ENCODE results near the gene BTD. TPM values are rescaled to one million over a fixed set of nuclear protein-coding genes. Genes with fewer than 3 reads are reported as not detected.

Gene BTD, protein sequence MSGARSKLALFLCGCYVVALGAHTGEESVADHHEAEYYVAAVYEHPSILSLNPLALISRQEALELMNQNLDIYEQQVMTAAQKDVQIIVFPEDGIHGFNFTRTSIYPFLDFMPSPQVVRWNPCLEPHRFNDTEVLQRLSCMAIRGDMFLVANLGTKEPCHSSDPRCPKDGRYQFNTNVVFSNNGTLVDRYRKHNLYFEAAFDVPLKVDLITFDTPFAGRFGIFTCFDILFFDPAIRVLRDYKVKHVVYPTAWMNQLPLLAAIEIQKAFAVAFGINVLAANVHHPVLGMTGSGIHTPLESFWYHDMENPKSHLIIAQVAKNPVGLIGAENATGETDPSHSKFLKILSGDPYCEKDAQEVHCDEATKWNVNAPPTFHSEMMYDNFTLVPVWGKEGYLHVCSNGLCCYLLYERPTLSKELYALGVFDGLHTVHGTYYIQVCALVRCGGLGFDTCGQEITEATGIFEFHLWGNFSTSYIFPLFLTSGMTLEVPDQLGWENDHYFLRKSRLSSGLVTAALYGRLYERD
- total RNA-seq (2014; rRNA removed; shearing (Covaris generic)) = 24.2 and 34.6 TPM in 2 replicates

GRCh38 chr3:15601399-15602145, at the start of gene BTD, which contains the start of gene HACL1:
Gene BTD (plus strand): TSS chr3:15601745. CDS start chr3:15635440, 33,695 bp downstream.
Gene HACL1 (minus strand): TSS chr3:15601569. CDS start chr3:15601463, 106 bp downstream.
- DNase-seq (ENCODE audit: low read depth) = peak; percentile 98

DNA sequence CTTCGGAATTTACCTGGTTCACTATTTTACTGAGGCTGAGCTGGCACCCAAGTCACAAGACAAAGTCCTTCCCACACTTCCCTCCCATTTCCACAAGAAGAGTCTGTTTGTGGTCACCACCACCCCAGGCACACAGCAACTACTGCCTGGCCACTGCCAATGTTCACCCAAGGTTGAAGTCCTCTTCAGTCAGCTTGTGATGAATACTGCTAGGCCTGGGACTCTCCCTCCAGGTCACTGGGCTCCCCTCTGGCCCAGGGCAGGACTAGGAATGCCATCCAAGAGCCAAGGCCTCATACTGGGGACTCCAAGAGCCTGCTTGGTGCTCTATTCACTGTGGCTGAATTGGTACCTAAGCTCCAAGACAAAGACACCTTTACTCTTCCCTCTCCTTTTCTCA, 49.6 kb upstream of the BTD start:
- DNase-seq (ENCODE audit: low read depth) = no peak

DNA sequence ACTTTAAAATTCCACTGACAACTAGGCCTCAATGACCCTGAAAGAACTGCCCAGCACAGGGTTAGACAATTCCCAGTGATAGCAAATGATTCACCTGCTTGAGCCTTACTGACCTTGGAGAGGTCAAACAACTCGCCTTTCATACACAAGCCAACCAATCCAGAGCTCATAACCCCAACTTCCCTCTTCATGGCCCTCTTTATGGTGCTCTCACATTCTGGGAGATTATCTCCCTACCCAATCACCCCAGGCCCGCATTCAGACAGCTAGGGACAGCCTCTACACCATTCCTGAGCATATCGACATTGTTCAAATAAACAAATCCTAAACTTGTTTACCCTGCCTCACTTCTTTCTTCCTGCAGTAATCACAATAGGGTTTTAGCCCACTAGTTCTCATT, 47.8 kb upstream of the BTD start:
- DNase-seq (ENCODE audit: low read depth) = no peak

DNA sequence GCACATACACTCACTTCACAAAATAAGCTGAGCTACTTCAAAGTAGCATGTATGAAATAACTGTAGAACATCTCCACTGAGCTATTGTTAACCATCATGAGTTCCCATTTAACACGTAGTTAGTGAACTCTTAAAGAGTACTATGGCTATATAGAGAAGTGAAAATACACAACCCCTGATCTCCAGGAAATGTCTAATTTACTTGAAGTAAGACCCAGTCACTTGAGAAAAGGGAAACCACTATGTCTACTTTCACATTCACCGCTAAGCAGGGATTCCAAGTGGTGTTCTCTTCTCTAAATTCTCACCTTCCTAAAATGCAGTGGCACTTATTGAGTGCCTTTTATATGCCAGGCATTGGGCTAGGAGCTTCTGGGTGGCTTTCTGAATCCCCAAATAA, 45.0 kb upstream of the BTD start:
- DNase-seq (ENCODE audit: low read depth) = no peak

DNA sequence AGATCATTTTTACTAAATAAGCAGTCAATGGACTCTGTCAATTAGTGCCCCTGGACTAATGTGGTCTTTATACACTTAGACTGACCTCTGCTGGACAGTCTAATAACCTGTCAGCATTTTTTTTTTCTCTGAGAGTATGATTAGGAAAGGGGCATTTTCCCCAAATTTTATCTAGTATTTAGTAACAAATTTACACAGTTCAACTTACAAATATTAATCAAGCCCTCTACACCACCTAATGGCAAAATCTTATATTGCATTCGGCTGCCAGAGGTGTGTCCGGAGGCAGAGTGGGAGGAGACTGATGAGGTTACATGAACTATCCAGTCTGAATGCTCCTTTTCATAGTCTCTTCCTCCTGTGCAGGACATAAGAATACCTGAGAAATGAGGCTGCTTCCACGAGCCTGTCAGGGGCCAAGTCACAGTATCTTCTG, 44.0 kb upstream of the BTD start:
- DNase-seq (ENCODE audit: low read depth) = peak; percentile 71

DNA sequence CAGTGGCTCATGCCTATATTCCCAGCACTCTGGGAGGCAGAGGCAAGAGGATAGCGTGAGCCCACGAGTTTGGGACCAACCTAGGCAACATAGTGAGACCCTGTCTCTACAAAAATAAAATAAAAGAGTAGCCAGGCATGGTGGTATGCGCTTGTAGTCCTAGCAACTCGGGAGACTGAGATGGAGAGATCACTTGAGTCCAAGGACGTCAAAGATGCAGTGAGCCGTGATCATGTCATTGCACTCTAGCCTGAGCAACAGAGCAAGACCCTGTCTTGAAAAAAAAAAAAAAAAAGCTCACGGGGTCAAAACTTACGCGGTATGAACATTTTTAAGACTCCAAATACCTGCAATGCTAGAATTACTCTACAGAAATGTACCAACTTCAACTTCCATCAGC, 43.0 kb upstream of the BTD start:
- DNase-seq (ENCODE audit: low read depth) = no peak

DNA sequence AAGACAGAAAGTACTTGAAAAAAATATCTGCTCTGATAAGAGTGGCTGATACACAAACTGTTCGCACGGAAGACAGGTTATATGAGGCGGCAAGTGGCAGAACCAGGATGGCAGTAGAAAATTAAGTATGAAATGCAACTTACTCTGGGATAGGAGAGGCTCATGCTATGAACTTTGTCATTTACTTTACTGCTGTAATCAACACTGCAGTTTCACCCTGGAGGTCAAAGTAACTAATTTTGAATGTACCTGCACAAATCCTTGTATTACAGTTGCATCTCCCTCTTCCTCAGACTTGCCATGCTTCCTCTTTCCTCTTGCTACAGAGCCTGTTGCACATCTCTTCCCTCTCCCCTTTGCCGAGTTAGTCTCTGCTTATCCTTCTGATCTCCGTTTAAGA, 39.0 kb upstream of the BTD start:
- DNase-seq (ENCODE audit: low read depth) = no peak

GRCh38 chr3:15563190-15563589, 38.4 kb upstream of the BTD start:
- no peak for DNase-seq (ENCODE audit: low read depth)

GRCh38 chr3:15572138-15572537, 29.4 kb upstream of the BTD start:
- no peak for DNase-seq (ENCODE audit: low read depth)

GRCh38 chr3:15575446-15575845, 26.1 kb upstream of the BTD start:
- DNase-seq (ENCODE audit: low read depth) = no peak

GRCh38 chr3:15576475-15576874, 25.1 kb upstream of the BTD start:
- DNase-seq (ENCODE audit: low read depth) = no peak

DNA sequence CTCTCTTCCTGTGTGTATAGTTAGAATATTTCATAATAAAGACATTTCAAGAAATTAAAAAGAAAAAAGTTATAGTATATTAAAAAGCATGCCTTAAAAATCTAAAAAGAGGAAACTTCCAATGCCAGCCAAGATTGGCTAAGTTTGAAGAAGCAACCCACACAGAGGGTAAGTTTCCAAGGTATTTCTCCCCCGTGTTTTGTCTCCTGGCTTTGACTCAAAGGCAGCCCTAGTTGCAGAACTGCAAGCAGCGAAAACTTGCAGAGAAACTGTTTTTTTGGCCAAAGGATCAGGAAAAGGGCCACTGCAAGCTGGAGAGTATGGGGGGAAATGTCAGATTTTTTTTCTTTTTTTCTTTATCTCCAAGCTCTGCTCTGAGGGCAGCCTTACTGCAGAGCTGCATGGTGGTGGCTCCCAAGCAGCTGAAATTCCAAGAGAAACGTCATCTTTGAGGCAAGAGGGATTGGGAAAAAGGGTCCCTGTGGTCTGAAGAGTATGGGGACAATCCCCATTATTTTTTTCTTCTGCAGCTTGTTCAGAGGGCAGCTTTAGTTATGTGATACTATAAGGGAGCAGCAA, 23.2 kb upstream of the BTD start:
- DNase-seq (ENCODE audit: low read depth) = no peak

DNA sequence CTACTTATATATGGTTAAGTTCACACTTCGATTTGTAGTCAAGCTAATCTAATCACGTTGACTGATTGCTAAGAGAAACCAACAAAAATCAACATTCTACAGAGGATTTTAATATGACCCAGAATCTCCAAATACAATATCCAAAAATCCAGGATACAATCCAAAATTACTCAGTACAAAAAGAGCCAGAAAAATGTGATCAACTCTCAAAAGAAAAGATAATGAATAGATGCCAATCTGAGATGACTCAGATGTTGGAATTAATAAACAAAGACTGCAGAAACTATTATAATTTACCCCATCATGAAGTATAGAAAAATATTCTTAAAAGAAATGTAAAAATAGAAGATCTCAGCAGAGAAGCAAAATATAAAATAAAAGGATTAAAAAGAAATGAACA, 22.5 kb upstream of the BTD start:
- peak; percentile 3 for DNase-seq (ENCODE audit: low read depth)

DNA sequence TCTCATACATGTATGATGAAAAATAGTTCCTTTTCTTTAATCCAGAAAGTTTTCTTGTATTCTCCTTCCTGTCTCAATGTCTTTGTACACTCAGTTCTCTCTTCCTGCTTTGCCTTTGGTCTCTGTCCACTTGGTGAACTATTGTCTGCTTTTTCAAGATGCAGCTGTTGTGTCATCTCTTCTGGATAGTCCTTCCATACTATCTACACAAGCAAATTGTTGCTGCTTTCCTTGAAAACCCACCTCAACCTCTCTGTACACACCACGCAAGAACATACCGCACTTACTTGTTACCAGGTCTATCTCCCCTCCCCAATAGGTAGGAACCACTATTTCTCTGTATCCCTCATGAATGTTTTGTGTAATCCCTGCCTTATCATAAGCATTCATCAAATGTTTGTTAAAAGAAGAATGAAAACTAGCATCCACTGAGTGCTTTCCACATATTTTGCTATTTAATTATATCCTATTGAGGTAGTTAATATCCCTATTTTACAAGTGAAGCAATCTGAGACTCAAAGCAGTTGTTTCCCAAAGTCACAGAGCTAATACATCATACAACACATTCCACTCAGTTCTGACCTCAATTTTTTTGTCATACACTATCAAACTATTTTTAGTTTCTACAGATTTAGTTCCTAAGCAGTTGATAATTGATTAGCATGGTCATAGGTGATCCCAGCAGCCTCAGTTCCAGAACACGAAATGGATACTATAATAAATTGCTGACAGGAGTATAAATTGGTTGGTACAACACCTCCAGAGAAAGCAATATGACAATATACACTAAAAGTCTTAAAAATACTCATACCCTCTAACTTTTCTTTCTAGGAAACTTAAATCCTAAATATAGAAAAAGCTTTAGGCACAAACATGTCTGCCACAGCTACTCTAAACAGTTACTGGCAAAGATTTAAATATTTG, 19.8 kb upstream of the BTD start:
- no peak for DNase-seq (ENCODE audit: low read depth)

GRCh38 chr3:15585111-15585845, 16.3 kb upstream of the BTD start:
- DNase-seq (ENCODE audit: low read depth) = no peak

GRCh38 chr3:15591242-15591641, 10.3 kb upstream of the BTD start:
- no peak for DNase-seq (ENCODE audit: low read depth)

DNA sequence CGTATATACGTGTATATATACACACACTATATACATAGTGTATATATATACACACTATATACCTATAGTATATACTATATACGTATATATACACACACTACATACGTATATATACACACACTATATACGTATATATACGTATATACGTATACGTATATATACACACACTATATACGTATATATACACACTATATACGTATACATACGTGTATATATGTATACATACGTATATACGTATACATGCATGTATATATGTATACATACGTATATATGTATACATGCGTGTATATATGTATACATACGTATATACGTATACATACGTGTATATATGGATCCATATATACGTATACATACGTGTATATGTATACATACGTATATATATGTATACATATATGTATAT, 9.6 kb upstream of the BTD start:
- no peak for DNase-seq (ENCODE audit: low read depth)

- no peak for DNase-seq (ENCODE audit: low read depth)
These were observed 8.6 kb upstream of the BTD start for GRCh38 chr3:15592968-15593367.

GRCh38 chr3:15595955-15596354, 5.6 kb upstream of the BTD start:
- no peak for DNase-seq (ENCODE audit: low read depth)

DNA sequence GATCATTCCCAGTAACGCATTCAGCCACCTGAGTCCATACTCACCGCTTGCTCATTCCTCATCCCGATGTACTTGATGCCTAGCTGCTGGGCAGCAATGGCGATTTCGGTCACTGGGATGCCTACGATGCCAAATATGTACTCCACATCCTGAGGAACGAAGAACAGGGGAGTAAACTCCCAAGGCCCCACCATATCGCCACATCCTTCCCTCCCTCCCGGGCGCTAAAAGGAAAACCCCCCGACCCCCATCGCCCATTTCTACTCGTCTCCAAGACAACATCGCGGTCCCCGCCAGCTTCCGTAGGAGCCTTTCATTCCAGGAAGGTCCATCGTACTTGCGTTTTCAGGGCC, 523 bp upstream of the BTD start:
- peak; percentile 13 for DNase-seq (ENCODE audit: low read depth)

GRCh38 chr3:15602146-15602536, 596 bp downstream of the BTD start:
- no peak for DNase-seq (ENCODE audit: low read depth)

Measured in M059J (cell line).